Pericardium fibroblast (primary cell): ENCODE results near the gene LSM4. TPM values are rescaled to one million over a fixed set of nuclear protein-coding genes. Genes with fewer than 3 reads are reported as not detected.

Experiments
- total RNA-seq: library from RNA; depleted of rRNA; stranded (reverse); fragments of >200 nt; gene quantifications from 2 replicates; pipeline ENCODE4 v1.2.3, GENCODE V29; 2015

LSM4 gene
- total RNA-seq, result 150 and 182 TPM in 2 replicates

DNA sequence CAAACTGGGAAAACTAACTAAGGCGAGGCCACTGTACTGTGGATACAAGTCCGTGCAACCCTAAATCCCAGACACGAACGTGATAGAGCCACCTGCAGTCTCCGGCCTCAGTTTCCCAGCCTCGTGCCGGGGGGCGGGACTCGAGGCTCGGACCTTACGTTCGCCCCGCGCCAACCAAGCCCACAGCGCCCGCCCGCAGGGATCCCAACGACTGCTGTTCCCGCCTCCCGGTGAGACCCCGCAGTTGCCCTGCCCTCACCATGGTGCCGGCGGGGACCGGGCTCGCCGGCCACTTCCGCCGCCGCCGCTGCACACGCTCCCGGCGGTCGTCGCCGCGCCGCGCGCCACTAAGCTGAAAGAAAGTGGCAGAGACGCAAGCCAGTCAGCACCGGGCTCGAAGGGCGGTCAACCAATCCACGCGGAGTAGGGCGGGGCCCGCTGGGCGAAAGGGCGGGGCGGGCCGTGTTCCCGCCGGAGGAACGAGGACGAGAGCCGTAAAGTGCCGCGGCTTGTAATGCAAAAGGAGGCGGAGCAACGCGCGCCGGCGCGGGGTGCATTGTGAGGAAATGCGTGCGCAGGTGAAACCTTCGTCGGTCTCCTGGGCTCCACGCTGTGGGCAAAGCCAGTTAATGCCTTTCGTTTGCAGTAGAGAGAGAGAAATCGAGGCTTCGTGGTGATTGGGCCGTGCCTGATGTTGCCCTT is at the start of gene LSM4:
TSS of gene LSM4 (minus strand) at position 318 of the 702 bp plus-strand sequence. CDS start at position 262, 56 bp downstream.

DNA sequence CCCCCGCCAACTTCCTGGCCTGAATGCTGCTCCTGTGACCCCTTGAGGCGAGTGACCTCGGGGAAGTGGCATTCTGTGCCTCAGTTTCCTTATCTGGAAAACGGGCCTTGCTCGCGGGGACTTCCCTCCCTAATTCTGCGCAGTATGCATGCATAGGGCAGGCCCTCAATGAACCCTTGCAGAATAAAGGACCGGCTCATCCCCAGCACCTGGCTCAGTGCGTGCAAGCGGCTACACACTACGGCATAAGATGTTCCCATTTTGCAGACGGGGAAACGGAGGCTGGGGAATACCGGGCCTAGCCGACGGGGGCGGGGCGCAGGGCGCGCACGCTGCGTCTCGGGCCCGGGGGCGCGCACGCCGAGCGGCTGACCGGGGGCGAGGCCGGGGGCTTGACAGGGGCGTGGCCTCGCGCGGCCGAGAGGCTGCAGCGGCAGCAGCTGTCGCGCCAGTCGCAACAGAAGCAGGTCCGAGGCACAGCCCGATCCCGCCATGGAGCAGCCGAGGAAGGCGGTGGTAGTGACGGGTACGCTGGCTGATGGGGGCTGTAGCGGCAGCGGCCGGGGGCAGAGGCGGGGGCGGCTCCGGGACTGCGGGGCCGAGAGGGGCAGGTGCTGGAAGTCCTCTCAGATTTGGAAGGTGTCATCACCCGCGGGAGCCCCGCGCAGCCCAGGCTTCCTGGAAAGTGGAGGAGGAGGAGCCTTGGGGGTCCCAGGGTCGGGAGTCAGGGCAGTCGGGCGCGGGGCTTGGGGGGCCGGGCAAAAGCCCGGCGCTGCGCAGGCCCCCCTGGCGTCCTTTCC is 17.5 kb upstream of the LSM4 start, which contains the start of gene PGPEP1:
TSS of gene PGPEP1 (plus strand) at position 409 of the 800 bp plus-strand sequence. CDS start at position 493, 84 bp downstream.

DNA sequence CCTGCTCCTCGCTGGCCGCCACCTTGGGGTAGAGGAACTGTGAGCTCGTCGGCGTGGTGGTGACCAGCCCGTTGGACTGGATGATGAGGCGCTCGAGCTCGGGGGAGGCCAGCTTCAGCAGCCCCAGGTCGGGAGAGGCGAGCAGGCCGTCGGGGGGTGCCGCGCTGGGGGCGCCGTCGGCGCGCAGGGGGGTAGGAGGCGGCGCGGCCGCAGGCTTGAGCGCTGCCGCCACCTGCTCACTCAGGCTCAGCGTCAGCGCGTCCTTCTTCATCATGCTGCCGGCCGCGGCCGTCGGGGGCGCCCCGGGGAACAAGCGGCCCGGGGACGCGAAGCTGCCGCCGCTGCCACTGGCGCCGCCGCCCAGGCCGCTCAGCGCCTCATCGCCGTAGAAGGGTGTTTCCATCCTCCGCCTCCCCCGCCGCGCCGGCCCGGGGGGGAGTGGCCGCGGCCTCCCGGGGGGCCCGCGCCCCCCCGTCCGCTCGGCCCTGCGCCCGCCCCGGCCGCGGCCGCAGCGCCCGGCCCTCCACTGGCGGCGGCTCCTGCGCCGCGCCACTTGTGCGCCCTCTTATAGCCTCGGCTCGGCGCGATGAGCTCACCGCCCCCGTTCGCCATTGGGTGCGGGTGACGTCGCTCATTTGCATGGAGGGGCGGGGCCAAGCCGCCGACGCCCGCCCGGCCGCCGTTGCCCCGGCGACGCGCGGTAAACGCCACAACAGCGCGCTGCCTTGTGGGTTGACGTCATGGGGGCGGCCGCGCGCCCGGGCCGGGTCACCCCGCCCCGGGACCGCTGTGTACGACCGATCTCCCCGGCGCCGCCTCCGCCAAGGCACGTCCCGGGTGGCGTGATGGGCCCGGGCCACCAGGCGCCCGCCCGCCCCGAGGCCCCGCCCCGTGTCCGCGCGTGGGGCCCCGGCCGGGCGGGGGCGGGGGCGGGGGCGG is 41.5 kb downstream of the LSM4 start, which contains the start of gene JUND:
TSS of gene JUND (minus strand) at position 541 of the 939 bp plus-strand sequence. CDS start at position 403, 138 bp downstream.

DNA sequence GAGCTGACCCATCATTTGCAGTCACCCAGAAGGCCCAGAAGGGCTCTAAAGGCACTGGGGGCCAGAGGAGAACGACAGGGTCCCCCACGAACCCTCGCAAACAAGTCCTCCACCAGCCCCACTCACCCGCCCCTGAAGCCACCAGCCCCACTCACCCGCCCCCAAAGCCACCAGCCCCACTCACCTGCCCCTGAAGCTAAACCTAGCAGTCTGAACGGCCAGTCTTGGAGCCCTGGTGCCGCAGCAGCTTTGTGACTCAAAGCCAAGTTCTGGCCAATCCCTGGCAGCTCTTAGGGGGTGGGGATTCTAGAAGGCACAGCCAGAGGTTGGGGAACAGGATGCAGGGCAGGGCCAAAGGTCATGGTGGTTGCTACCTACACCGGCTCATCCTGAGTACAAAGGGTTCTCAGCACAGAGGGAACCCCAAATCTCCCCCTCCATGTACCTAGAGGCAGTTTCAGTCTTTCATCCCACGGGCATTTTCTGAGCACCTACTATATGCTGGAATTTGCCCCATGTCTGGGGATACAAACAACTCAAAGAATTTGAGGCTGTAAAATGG is 48.6 kb downstream of the LSM4 start, which contains the start of gene IQCN:
TSS of gene IQCN (minus strand) at position 234 of the 562 bp plus-strand sequence. CDS start 4,974 bp downstream, outside the sequence.

Other genes starting within 250 kb of the LSM4 start
- not detected in 2 replicates for gene IL12RB1, start 236.1 kb downstream of the LSM4 start, total RNA-seq
- gene MAST3, start 225.3 kb downstream of the LSM4 start, total RNA-seq, result 4.3 and 7.1 TPM in 2 replicates
- 48.8 and 49.8 TPM in 2 replicates for gene PIK3R2, start 169.9 kb downstream of the LSM4 start, total RNA-seq
- gene IFI30, start 149.3 kb downstream of the LSM4 start, total RNA-seq, result 3.5 TPM in 1 of 2 replicates, not detected in the other
- gene MPV17L2, start 129.9 kb downstream of the LSM4 start, total RNA-seq, result 36.8 and 55.7 TPM in 2 replicates
- 2.0 and 2.2 TPM in 2 replicates for gene RAB3A, start 119.0 kb downstream of the LSM4 start, total RNA-seq
- 6.2 TPM in 1 of 2 replicates, not detected in the other for gene PDE4C, start 96.6 kb downstream of the LSM4 start, total RNA-seq
- 0.47 and 1.8 TPM in 2 replicates for gene IQCN, start 48.6 kb downstream of the LSM4 start, total RNA-seq
- gene JUND, start 41.5 kb downstream of the LSM4 start, total RNA-seq, result 364 and 374 TPM in 2 replicates
- 6.1 and 32.4 TPM in 2 replicates for gene PGPEP1, start 17.5 kb upstream of the LSM4 start, total RNA-seq
- 28.9 and 61.3 TPM in 2 replicates for gene GDF15, start 63.1 kb upstream of the LSM4 start, total RNA-seq
- gene LRRC25, start 74.5 kb upstream of the LSM4 start, total RNA-seq, result 0.12 TPM in 1 of 2 replicates, not detected in the other
- gene SSBP4, start 96.3 kb upstream of the LSM4 start, total RNA-seq, result 159 and 208 TPM in 2 replicates
- 27.2 and 49.5 TPM in 2 replicates for gene ISYNA1, start 115.1 kb upstream of the LSM4 start, total RNA-seq
- 9.5 and 11.8 TPM in 2 replicates for gene ELL, start 199.0 kb upstream of the LSM4 start, total RNA-seq
- gene FKBP8, start 220.5 kb upstream of the LSM4 start, total RNA-seq, result 317 and 440 TPM in 2 replicates
- gene KXD1, start 234.8 kb upstream of the LSM4 start, total RNA-seq, result 148 and 174 TPM in 2 replicates
- gene UBA52, start 248.8 kb upstream of the LSM4 start, total RNA-seq, result 1,240 and 1,337 TPM in 2 replicates